AG04449 (cell line): ENCODE data around the gene NUMA1.

Source experiments
- CTCF ChIA-PET: fragments of 350-600 bp; formaldehyde crosslinking; extraction: SDS; loops from one replicate; lab custom pipeline; 2021; ENCODE audit warnings: antibody characterized with exemption; lab: Yijun Ruan, JAX
- POLR2A ChIA-PET: fragments of 400-600, 350-600 bp; formaldehyde crosslinking; extraction: SDS; loops from one replicate; lab custom pipeline; 2020; ENCODE audit warnings: antibody characterized with exemption, inconsistent platforms; lab: Yijun Ruan, JAX
- DNase-seq: peaks from one replicate; pipeline ENCODE4 v3.0.0-alpha.2; 2010; ENCODE audit warnings: low read depth, low spot score
- H3K4me3 ChIP-seq: 2 replicates; pipeline ENCODE4 v1.5.1; 2011; ENCODE audit warnings: low read depth, mild to moderate bottlenecking, control low read depth, low read length
- CTCF ChIP-seq: IDR thresholded peaks from one replicate; pipeline ENCODE4 v1.5.1; 2011; ENCODE audit warnings: mild to moderate bottlenecking, moderate library complexity, low read length, control low read depth, inconsistent platforms; ENCODE audit not compliant: insufficient read depth; ENCODE audit errors: missing control alignments

The NUMA1 gene, protein sequence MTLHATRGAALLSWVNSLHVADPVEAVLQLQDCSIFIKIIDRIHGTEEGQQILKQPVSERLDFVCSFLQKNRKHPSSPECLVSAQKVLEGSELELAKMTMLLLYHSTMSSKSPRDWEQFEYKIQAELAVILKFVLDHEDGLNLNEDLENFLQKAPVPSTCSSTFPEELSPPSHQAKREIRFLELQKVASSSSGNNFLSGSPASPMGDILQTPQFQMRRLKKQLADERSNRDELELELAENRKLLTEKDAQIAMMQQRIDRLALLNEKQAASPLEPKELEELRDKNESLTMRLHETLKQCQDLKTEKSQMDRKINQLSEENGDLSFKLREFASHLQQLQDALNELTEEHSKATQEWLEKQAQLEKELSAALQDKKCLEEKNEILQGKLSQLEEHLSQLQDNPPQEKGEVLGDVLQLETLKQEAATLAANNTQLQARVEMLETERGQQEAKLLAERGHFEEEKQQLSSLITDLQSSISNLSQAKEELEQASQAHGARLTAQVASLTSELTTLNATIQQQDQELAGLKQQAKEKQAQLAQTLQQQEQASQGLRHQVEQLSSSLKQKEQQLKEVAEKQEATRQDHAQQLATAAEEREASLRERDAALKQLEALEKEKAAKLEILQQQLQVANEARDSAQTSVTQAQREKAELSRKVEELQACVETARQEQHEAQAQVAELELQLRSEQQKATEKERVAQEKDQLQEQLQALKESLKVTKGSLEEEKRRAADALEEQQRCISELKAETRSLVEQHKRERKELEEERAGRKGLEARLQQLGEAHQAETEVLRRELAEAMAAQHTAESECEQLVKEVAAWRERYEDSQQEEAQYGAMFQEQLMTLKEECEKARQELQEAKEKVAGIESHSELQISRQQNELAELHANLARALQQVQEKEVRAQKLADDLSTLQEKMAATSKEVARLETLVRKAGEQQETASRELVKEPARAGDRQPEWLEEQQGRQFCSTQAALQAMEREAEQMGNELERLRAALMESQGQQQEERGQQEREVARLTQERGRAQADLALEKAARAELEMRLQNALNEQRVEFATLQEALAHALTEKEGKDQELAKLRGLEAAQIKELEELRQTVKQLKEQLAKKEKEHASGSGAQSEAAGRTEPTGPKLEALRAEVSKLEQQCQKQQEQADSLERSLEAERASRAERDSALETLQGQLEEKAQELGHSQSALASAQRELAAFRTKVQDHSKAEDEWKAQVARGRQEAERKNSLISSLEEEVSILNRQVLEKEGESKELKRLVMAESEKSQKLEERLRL (N-terminal part only)

DNA sequence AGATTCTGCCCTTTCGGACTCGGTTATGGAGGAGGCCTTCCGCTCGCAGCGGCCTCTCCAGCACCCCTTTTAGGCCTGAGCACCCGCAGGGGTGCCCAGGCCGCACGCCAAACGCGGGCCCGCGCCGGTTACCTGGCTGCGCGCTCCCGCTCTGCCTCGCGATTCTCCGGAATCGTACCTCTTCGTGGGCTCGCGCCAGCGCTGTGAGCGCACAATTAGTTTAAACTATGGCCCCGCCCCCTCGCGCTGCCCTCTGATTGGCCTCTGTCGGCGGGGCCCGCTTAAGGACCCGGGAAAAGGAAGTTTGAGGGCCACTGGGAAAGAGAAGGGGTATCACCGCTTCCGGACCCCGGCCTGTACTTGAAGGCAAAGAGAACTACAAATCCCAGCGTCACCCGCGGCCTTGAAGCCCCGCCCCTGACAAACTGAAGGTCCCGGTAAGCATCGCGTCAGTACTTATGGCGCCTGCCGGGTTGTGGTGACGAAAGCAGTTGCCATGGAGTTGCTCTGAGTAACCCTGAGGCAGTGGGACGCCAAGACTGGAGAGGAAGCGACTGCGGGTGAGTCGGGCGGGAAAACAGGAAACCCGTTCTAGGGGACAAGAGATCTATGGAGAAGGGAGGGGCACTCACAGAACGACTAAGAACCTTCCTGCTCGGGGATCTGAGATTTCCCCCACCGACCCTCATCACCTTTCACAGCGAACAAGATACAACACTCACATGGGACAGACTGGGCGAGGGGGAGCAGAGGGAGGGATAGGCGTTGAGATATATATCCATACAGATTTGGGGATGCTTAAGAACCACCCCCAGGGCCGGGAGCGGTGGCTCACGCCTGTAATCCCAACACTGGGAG lies at the start of gene NUMA1, which contains the start of gene LRRC51:
Gene NUMA1 (minus strand): TSS at position 217 of the 858 bp plus-strand sequence. CDS start 44,599 bp downstream, outside the sequence.
Gene LRRC51 (plus strand): TSS at position 525 of the 858 bp plus-strand sequence. CDS start 8,234 bp downstream, outside the sequence.
- ChIA-PET POLR2A (no interaction called here), CTCF (interaction anchor here (1.2 to 2.3 kb wide), 3 partner anchors 11 to 103 kb away, joined by 4 to 40 read pairs (median 16); no protein-coding TSS in a partner anchor)
- peak; percentile 100 for DNase-seq
- no peak for TF ChIP-seq CTCF
- peak within 1 kb of the TSS; percentile 71 for H3K4me3 ChIP-seq

DNA sequence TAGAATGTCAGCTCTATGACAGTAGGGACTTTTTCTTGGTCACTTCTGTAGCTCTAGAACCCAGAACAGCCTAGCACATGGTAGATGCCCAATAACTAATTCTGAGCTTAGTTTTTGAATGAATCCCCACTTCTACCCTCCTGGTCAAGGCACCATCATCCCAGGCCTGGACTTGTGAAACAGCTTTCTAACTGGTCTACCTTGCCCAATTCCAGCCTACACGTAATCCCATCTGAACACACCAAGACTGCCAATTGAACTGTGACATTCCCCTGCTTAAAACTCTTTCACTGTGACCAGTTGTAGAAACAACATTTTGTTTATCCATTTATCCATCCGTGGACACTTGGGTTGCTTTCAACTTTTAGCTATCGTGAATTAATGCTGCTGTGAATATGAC lies 49.0 kb upstream of the NUMA1 start:
- H3K4me3 ChIP-seq = no peak overlapping the region
- TF ChIP-seq CTCF = no peak
- no peak for DNase-seq
- POLR2A ChIA-PET = no interaction called here
- CTCF ChIA-PET = interaction anchor here (0.6 to 2.3 kb wide), 2 partner anchors 14 to 38 kb away, joined by 3 to 15 read pairs; no protein-coding TSS in a partner anchor

GRCh38 chr11:72127923-72128322 lies 47.6 kb upstream of the NUMA1 start:
- no peak overlapping the region for H3K4me3 ChIP-seq
- POLR2A ChIA-PET = no interaction called here
- CTCF ChIA-PET = interaction anchor here (0.8 kb wide), 1 partner anchor 287 kb away, joined by 4 read pairs; no protein-coding TSS in a partner anchor
- TF ChIP-seq CTCF = no peak
- DNase-seq = no peak

GRCh38 chr11:72125956-72126355 lies 45.6 kb upstream of the NUMA1 start:
- no peak for DNase-seq
- CTCF ChIA-PET = interaction anchor here (0.7 to 2.7 kb wide), 2 partner anchors 13 to 18 kb away, joined by 3 to 13 read pairs; no protein-coding TSS in a partner anchor
- TF ChIP-seq CTCF = no peak
- no peak overlapping the region for H3K4me3 ChIP-seq
- POLR2A ChIA-PET = no interaction called here

GRCh38 chr11:72124046-72124445 lies 43.7 kb upstream of the NUMA1 start:
- TF ChIP-seq CTCF = no peak
- POLR2A ChIA-PET = no interaction called here
- H3K4me3 ChIP-seq = no peak overlapping the region
- CTCF ChIA-PET = interaction anchor here (0.6 to 2.7 kb wide), 3 partner anchors 11 to 145 kb away, joined by 3 to 13 read pairs (median 3); partner anchors contain the start of gene FOLR3
- DNase-seq = no peak
